Right lobe of liver (tissue), 6 donors: ENCODE data around the gene DMKN. TPM values are rescaled to one million over a fixed set of nuclear protein-coding genes. Genes with fewer than 3 reads are reported as not detected.
A peak's percentile ranks its signal among the peaks of the same experiment; 100 is the strongest.

ENCODE experiments used
- ATAC-seq, 4 donors: fragments of 200-7000 bp; cut with Tn5 transposase; one replicate each; pipeline ENCODE4 v1.9.1; 2020; ENCODE audit warnings: mild to moderate bottlenecking in 4 of 4, moderate library complexity in 4 of 4
- DNase-seq, 3 donors: peaks; one replicate each; pipeline ENCODE4 v3.0.0-alpha.2; 2020
- H3K27ac ChIP-seq, 3 donors: fragments of 200-600 bp; one replicate each; pipeline ENCODE4 v1.8.0; 2022
- H3K27me3 ChIP-seq, 2 donors: fragments of 200-600 bp; one replicate each; pipeline ENCODE4 v1.8.0; 2022
- H3K36me3 ChIP-seq, 4 donors: fragments of 200-600 bp; sonication (generic) in 1 of 4; one replicate each; pipeline versions ENCODE4 v1.5.1 to v1.8.0; 2017 to 2022; ENCODE audit warnings: control low read depth in 1 of 4
- H3K4me1 ChIP-seq, 4 donors: fragments of 200-600 bp; sonication (generic) in 1 of 4; one replicate each; pipeline versions ENCODE4 v1.5.1 to v1.8.0; 2017 to 2022; ENCODE audit warnings: control low read depth in 1 of 4
- H3K4me3 ChIP-seq, 3 donors: fragments of 200-600 bp; one replicate each; pipeline ENCODE4 v1.8.0; 2022
- H3K9me3 ChIP-seq, 4 donors: fragments of 200-600 bp; sonication (generic) in 1 of 4; one replicate each; pipeline versions ENCODE4 v1.5.1 to v1.8.0; 2017 to 2022; ENCODE audit warnings: control low read depth in 1 of 4
- POLR2A ChIP-seq: fragments of 450-650 bp; IDR thresholded peaks from one replicate; pipeline ENCODE4 v1.6.1; 2017; ENCODE audit warnings: antibody characterized with exemption, mild to moderate bottlenecking
- WGBS: methylation state at CpG from one replicate; pipeline ENCODE4 v1.1.6; 2018; ENCODE audit warnings: low coverage, low lambda C conversion rate; ENCODE audit not compliant: insufficient coverage; ENCODE audit errors: missing lambda C conversion rate; 5-methylcytosine and 5-hydroxymethylcytosine counted together
- intact Hi-C, 2 donors: fragments of 100-400 bp; cut with DNase I; formaldehyde crosslinking; loops; one replicate each; pipeline versions ENCODE4 v1.11.2 to v1.14.1; 2022
- total RNA-seq, 6 experiments: library from RNA; depleted of rRNA in 2 of 6; stranded (reverse); fragments of >200 nt in 2 of 6; fragmentation: NEBNext Ultra II Directional in 3 of 6; extraction: Animal tissue kit (Norgen Biotek cat#: 25700) in 3 of 6; gene quantifications; one replicate each; pipeline versions ENCODE4 v1.1.0 to v1.2.4, GENCODE V29; 2016 to 2023
- TF ChIP-seq, protein P1 (sequence below), 4 donors: fragments of 200-600 bp in 3 of 4; fragments of 450-650 bp in 1 of 4; IDR thresholded peaks; one replicate each; pipeline versions ENCODE4 v1.5.1 to v1.8.0; 2016 to 2022; ENCODE audit warnings: antibody characterized with exemption in 4 of 4, mild to moderate bottlenecking in 2 of 4
- donor health status: DM: no; HTN: yes; CAD: no.
- donor health status: DM: no; HTN: no; CAD: no.
- donor health status: DM: no; HTN: no; CAD: no.
- donor health status: DM: no; HTN: yes; CAD: no.
- donor health status: DM: no; HTN: yes; CAD: no.

The DMKN gene
- total RNA-seq, 6 experiments from 2014 or later = 1.0 to 4.0 (median 2.0) TPM

- Histone ChIP-seq H3K36me3 (no peaks in the 10 kb centered on the region), H3K27me3 (no peaks in the 10 kb centered on the region), H3K4me3 (no peak within 1 kb of the TSS), H3K4me1 (no peaks in the 10 kb centered on the region), H3K9me3 (no peaks in the 10 kb centered on the region), H3K27ac (no peak within 1 kb of the TSS)
- 79% methylated on average over 11 of the region's 12 CpGs for WGBS
- DNase-seq (peak in 1 of 3 donors; percentile 26), ATAC-seq (peak in 1 of 4 donors; percentile 8)
- TF ChIP-seq, protein P1, sequence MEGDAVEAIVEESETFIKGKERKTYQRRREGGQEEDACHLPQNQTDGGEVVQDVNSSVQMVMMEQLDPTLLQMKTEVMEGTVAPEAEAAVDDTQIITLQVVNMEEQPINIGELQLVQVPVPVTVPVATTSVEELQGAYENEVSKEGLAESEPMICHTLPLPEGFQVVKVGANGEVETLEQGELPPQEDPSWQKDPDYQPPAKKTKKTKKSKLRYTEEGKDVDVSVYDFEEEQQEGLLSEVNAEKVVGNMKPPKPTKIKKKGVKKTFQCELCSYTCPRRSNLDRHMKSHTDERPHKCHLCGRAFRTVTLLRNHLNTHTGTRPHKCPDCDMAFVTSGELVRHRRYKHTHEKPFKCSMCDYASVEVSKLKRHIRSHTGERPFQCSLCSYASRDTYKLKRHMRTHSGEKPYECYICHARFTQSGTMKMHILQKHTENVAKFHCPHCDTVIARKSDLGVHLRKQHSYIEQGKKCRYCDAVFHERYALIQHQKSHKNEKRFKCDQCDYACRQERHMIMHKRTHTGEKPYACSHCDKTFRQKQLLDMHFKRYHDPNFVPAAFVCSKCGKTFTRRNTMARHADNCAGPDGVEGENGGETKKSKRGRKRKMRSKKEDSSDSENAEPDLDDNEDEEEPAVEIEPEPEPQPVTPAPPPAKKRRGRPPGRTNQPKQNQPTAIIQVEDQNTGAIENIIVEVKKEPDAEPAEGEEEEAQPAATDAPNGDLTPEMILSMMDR (IDR thresholded peaks at IDR 0.05) = no peak
- TF ChIP-seq POLR2A = no peak
- intact Hi-C loops = no loop called here
Measured at GRCh38 chr19:35447606-35448469, 65.6 kb downstream of the DMKN start, which contains the start of gene FFAR2. TSS of gene FFAR2 (plus strand) at chr19:35448257. CDS start at chr19:35449715, 1,458 bp downstream.

Other genes starting within 250 kb of the DMKN start
- gene USF2, start 244.7 kb downstream of the DMKN start, total RNA-seq = 10 to 100 TPM; 65.4 to 78.5 (median 75.7) TPM
- 100 to 1,000 TPM in 2 of 6 experiments, 10 to 100 TPM in 3, under 1 TPM in 1; 0.86 to 146 (median 65.3) TPM for gene HAMP, start 231.1 kb downstream of the DMKN start, total RNA-seq
- under 1 TPM in 1 of 6 experiments, not detected in 5; 0.40 TPM for gene MAG, start 221.5 kb downstream of the DMKN start, total RNA-seq
- 1 to 10 TPM in 3 of 6 experiments, under 1 TPM in 3; 0.39 to 1.3 (median 0.96) TPM for gene CD22, start 184.5 kb downstream of the DMKN start, total RNA-seq
- gene FFAR1, start 165.7 kb downstream of the DMKN start, total RNA-seq = not detected
- under 1 TPM in 1 of 6 experiments, not detected in 5; 0.27 TPM for gene FFAR3, start 155.2 kb downstream of the DMKN start, total RNA-seq
- gene GPR42, start 142.6 kb downstream of the DMKN start, total RNA-seq = not detected
- under 1 TPM in 3 of 6 experiments, not detected in 3; 0.30 to 0.64 (median 0.35) TPM for gene FFAR2, start 65.4 kb downstream of the DMKN start, total RNA-seq
- not detected for gene KRTDAP, start 23.2 kb downstream of the DMKN start, total RNA-seq
- under 1 TPM in 1 of 6 experiments, not detected in 5; 0.24 TPM for gene SBSN, start 14.7 kb upstream of the DMKN start, total RNA-seq
- not detected for gene GAPDHS, start 19.8 kb upstream of the DMKN start, total RNA-seq
- gene TMEM147, start 32.0 kb upstream of the DMKN start, total RNA-seq = 10 to 100 TPM; 29.4 to 65.7 (median 36.2) TPM
- gene ATP4A, start 50.0 kb upstream of the DMKN start, total RNA-seq = under 1 TPM in 1 of 6 experiments, not detected in 5; 0.06 TPM
- gene PMIS2, start 72.5 kb upstream of the DMKN start, total RNA-seq = not detected
- gene HAUS5, start 99.1 kb upstream of the DMKN start, total RNA-seq = 1 to 10 TPM; 3.7 to 6.1 (median 4.4) TPM
- 10 to 100 TPM; 27.8 to 46.5 (median 31.0) TPM for gene RBM42, start 115.4 kb upstream of the DMKN start, total RNA-seq
- 1 to 10 TPM in 1 of 6 experiments, under 1 TPM in 3, not detected in 2; 0.38 to 1.2 (median 0.57) TPM for gene ETV2, start 128.1 kb upstream of the DMKN start, total RNA-seq
- gene COX6B1, start 134.7 kb upstream of the DMKN start, total RNA-seq = 100 to 1,000 TPM; 189 to 697 (median 228) TPM
- gene UPK1A, start 152.9 kb upstream of the DMKN start, total RNA-seq = under 1 TPM in 1 of 6 experiments, not detected in 5; 0.27 TPM
- under 1 TPM in 1 of 6 experiments, not detected in 5; 0.15 TPM for gene ZBTB32, start 190.9 kb upstream of the DMKN start, total RNA-seq
- 10 to 100 TPM; 10.5 to 23.1 (median 15.0) TPM for gene KMT2B, start 204.4 kb upstream of the DMKN start, total RNA-seq
- 10 to 100 TPM; 16.3 to 58.9 (median 29.3) TPM for gene IGFLR1, start 228.8 kb upstream of the DMKN start, total RNA-seq
- 10 to 100 TPM; 11.3 to 19.9 (median 17.5) TPM for gene U2AF1L4, start 231.8 kb upstream of the DMKN start, total RNA-seq
- 10 to 100 TPM; 24.2 to 42.9 (median 35.8) TPM for gene PSENEN, start 232.0 kb upstream of the DMKN start, total RNA-seq
- 1 to 10 TPM; 3.2 to 8.2 (median 4.9) TPM for gene LIN37, start 234.9 kb upstream of the DMKN start, total RNA-seq
- gene HSPB6, start 243.4 kb upstream of the DMKN start, total RNA-seq = 1 to 10 TPM; 2.6 to 6.0 (median 4.5) TPM
- 1 to 10 TPM; 3.9 to 5.5 (median 4.7) TPM for gene PROSER3, start 244.5 kb upstream of the DMKN start, total RNA-seq